ENCODE measurements around the gene CAPRIN1. TPM values are rescaled to one million over a fixed set of nuclear protein-coding genes. Genes with fewer than 3 reads are reported as not detected.

Gene CAPRIN1
- total and polyA plus RNA-seq, 10 of the 15 experiments (the other 5 are each of a cell fraction or from before 2014, with no cell fraction given): 50.4 to 228 (median 191) TPM

GRCh38 chr11:34051349-34052035 is at the start of gene CAPRIN1 (continued):
- TF ChIP-seq, protein P1, sequence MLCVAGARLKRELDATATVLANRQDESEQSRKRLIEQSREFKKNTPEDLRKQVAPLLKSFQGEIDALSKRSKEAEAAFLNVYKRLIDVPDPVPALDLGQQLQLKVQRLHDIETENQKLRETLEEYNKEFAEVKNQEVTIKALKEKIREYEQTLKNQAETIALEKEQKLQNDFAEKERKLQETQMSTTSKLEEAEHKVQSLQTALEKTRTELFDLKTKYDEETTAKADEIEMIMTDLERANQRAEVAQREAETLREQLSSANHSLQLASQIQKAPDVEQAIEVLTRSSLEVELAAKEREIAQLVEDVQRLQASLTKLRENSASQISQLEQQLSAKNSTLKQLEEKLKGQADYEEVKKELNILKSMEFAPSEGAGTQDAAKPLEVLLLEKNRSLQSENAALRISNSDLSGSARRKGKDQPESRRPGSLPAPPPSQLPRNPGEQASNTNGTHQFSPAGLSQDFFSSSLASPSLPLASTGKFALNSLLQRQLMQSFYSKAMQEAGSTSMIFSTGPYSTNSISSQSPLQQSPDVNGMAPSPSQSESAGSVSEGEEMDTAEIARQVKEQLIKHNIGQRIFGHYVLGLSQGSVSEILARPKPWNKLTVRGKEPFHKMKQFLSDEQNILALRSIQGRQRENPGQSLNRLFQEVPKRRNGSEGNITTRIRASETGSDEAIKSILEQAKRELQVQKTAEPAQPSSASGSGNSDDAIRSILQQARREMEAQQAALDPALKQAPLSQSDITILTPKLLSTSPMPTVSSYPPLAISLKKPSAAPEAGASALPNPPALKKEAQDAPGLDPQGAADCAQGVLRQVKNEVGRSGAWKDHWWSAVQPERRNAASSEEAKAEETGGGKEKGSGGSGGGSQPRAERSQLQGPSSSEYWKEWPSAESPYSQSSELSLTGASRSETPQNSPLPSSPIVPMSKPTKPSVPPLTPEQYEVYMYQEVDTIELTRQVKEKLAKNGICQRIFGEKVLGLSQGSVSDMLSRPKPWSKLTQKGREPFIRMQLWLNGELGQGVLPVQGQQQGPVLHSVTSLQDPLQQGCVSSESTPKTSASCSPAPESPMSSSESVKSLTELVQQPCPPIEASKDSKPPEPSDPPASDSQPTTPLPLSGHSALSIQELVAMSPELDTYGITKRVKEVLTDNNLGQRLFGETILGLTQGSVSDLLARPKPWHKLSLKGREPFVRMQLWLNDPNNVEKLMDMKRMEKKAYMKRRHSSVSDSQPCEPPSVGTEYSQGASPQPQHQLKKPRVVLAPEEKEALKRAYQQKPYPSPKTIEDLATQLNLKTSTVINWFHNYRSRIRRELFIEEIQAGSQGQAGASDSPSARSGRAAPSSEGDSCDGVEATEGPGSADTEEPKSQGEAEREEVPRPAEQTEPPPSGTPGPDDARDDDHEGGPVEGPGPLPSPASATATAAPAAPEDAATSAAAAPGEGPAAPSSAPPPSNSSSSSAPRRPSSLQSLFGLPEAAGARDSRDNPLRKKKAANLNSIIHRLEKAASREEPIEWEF (IDR thresholded peaks at IDR 0.05; ENCODE audit: insufficient replicate concordance, low read depth, low read length): no peak
- TF ChIP-seq IRF4 (IDR thresholded peaks at IDR 0.05; ENCODE audit: low read depth, low read length): no peak
- TF ChIP-seq MLLT1 (IDR thresholded peaks at IDR 0.05): no peak
- no peak for TF ChIP-seq TARDBP (IDR thresholded peaks at IDR 0.05; ENCODE audit: borderline replicate concordance)
- TF ChIP-seq, protein P2, sequence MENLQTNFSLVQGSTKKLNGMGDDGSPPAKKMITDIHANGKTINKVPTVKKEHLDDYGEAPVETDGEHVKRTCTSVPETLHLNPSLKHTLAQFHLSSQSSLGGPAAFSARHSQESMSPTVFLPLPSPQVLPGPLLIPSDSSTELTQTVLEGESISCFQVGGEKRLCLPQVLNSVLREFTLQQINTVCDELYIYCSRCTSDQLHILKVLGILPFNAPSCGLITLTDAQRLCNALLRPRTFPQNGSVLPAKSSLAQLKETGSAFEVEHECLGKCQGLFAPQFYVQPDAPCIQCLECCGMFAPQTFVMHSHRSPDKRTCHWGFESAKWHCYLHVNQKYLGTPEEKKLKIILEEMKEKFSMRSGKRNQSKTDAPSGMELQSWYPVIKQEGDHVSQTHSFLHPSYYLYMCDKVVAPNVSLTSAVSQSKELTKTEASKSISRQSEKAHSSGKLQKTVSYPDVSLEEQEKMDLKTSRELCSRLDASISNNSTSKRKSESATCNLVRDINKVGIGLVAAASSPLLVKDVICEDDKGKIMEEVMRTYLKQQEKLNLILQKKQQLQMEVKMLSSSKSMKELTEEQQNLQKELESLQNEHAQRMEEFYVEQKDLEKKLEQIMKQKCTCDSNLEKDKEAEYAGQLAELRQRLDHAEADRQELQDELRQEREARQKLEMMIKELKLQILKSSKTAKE (IDR thresholded peaks at IDR 0.05; ENCODE audit: low read depth, poor library complexity, severe bottlenecking): no peak
- TF ChIP-seq EGR1 (IDR thresholded peaks at IDR 0.05; ENCODE audit: borderline replicate concordance in 1 of 2, low read depth in 2 of 2, low read length in 2 of 2): 0 out of 3 replicates have a peak, but pooled peaks of 1 of the 2 experiments have one; percentile 55
- no peak for TF ChIP-seq EZH2 (IDR thresholded peaks at IDR 0.05; ENCODE audit: borderline replicate concordance, control insufficient read depth, low read depth, low read length)
- TF ChIP-seq GABPA (IDR thresholded peaks at IDR 0.05; ENCODE audit: low read depth): no peak
- peak; percentile 39; the same call in 1 of the 2 replicates for TF ChIP-seq ZNF217 (IDR thresholded peaks at IDR 0.05)
- no peak for TF ChIP-seq ATF7 (IDR thresholded peaks at IDR 0.05; ENCODE audit: low read depth)
- TF ChIP-seq, protein P3, sequence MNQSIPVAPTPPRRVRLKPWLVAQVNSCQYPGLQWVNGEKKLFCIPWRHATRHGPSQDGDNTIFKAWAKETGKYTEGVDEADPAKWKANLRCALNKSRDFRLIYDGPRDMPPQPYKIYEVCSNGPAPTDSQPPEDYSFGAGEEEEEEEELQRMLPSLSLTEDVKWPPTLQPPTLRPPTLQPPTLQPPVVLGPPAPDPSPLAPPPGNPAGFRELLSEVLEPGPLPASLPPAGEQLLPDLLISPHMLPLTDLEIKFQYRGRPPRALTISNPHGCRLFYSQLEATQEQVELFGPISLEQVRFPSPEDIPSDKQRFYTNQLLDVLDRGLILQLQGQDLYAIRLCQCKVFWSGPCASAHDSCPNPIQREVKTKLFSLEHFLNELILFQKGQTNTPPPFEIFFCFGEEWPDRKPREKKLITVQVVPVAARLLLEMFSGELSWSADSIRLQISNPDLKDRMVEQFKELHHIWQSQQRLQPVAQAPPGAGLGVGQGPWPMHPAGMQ (IDR thresholded peaks at IDR 0.05; ENCODE audit: borderline replicate concordance): peak; percentile 97
- no peak for TF ChIP-seq NFYA (IDR thresholded peaks at IDR 0.05; ENCODE audit: borderline replicate concordance, low read depth, low read length)
- no peak for TF ChIP-seq YBX1 (IDR thresholded peaks at IDR 0.05)
- TF ChIP-seq MXI1 (IDR thresholded peaks at IDR 0.05; ENCODE audit: low read depth, low read length): no peak
- TF ChIP-seq ZNF207 (IDR thresholded peaks at IDR 0.05; ENCODE audit: borderline replicate concordance): peak; percentile 98
- no peak for TF ChIP-seq SPI1 (IDR thresholded peaks at IDR 0.05; ENCODE audit: borderline replicate concordance, insufficient read depth, low read depth, low read length)
- TF ChIP-seq JUND (IDR thresholded peaks at IDR 0.05; ENCODE audit: low read depth, low read length): no peak
- TF ChIP-seq CEBPB (IDR thresholded peaks at IDR 0.05; ENCODE audit: borderline replicate concordance in 1 of 2, low read depth in 2 of 2, low read length in 2 of 2): no peak
- TF ChIP-seq PML (IDR thresholded peaks at IDR 0.05; ENCODE audit: low read length): 0 out of 2 replicates have a peak, but pooled peaks have one; percentile 37
- no peak for TF ChIP-seq ZZZ3 (IDR thresholded peaks at IDR 0.05; ENCODE audit: control insufficient read depth, insufficient read length, low read depth)

Measured in GM12878 (cell line).